ENCODE measurements around the gene CPEB2.

Gene CPEB2

DNA sequence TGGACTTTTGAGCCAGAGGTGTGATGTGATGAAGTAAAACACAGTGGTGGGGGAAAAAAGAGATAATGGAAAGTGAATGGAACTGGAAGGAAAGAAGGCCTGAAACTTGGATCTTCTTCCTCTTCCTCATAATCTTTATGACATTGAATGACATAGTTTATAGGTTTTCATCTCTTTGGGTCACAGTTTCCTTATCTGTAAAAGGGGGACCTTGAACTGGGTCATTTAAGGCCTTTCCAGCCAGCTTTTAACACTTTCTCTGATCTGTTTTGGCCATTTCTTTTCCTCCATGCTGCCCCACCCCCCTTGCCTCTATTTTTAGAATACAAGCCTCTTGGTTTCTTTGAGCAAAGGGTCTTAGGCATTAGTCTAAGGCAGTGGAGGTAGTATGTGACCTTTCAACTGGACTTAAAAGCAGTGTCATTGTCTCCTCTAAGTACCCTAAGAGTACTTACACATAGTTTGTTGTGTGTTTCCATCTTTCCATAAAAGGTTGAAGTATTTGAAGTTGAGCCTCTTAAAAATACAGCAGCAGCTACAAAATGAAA is 7.8 kb downstream of the CPEB2 start:
- no peak overlapping the region for H3K27ac ChIP-seq
- TF ChIP-seq ZFX (IDR thresholded peaks at IDR 0.05) = no peak
- TF ChIP-seq, protein P1, sequence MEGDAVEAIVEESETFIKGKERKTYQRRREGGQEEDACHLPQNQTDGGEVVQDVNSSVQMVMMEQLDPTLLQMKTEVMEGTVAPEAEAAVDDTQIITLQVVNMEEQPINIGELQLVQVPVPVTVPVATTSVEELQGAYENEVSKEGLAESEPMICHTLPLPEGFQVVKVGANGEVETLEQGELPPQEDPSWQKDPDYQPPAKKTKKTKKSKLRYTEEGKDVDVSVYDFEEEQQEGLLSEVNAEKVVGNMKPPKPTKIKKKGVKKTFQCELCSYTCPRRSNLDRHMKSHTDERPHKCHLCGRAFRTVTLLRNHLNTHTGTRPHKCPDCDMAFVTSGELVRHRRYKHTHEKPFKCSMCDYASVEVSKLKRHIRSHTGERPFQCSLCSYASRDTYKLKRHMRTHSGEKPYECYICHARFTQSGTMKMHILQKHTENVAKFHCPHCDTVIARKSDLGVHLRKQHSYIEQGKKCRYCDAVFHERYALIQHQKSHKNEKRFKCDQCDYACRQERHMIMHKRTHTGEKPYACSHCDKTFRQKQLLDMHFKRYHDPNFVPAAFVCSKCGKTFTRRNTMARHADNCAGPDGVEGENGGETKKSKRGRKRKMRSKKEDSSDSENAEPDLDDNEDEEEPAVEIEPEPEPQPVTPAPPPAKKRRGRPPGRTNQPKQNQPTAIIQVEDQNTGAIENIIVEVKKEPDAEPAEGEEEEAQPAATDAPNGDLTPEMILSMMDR (conservative IDR thresholded peaks at IDR 0.05) = no peak

DNA sequence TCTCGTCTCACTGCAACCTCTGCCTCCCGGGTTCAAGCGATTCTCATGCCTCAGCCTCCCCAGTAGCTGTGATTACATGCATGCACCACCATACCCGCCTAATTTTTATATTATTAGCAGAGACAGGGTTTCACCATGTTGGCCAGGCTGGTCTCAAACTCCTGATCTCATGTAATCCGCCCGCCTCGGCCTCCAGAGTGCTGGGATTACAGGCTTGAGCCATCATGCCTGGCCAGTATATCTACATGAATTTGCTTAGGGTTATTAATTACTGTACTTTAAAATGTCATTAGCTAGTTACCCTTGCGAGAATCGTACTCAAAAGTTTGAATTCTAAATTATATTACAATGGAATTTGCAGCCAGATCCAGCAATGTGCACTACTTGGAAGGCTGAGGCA is 8.9 kb downstream of the CPEB2 start:
- TF ChIP-seq, protein P1 (conservative IDR thresholded peaks at IDR 0.05) = no peak
- no peak for TF ChIP-seq ZFX (IDR thresholded peaks at IDR 0.05)
- no peak overlapping the region for H3K27ac ChIP-seq

DNA sequence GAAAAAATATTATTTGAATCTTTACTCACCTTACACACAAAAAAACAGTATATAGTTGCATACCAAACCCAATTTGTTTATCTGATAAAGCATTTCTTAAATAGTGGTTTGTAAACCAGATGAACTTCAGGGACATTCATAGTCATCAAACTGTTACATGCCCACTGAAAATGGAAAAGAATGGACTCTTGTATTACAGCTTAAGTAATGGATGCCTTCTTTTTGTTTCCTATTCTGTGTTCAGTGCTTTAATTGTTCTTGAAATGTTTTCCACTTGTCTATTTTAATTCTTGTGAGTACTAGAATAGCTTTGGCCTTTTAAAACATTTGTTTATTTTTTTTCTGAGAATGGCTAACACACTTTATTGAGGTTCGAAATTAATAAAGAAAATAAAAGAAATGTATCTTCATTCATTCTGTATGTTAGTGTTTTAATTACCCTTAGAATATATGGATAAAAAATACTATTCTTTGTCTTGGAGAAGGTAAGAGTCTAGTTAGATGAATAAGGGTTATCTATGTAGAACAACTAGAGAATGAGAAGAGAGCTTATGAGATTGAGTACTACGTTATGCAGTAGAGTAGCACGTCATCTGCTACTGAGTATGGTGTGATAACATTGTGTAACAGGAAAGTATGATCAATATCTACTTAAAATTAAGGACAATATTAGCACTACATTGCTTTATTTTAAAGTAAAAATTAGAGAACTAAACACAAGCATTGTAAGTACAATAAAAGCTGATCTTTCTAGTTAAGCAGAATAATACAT is 9.9 kb downstream of the CPEB2 start:
- H3K27ac ChIP-seq = no peak overlapping the region
- TF ChIP-seq, protein P1 (conservative IDR thresholded peaks at IDR 0.05) = no peak
- no peak for TF ChIP-seq ZFX (IDR thresholded peaks at IDR 0.05)

DNA sequence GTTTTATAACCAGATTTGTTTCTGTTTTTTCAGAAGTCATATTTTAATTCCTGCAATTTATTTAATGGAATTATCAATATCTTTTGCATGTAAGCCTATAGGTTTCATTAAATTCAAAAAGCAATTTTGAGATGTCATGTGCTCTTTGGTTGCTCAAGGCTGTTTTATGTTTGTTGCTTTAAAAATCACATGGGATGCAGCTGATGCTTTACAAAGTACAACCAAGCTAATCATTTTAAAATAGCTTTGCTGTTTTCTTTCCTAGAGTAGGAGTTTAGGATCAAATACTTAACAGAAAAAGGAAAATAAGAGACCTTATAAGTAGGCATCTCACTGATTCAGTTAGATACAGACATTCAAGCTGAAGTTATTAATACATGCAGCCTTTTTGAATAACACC is 11.3 kb downstream of the CPEB2 start:
- H3K27ac ChIP-seq = no peak overlapping the region

DNA sequence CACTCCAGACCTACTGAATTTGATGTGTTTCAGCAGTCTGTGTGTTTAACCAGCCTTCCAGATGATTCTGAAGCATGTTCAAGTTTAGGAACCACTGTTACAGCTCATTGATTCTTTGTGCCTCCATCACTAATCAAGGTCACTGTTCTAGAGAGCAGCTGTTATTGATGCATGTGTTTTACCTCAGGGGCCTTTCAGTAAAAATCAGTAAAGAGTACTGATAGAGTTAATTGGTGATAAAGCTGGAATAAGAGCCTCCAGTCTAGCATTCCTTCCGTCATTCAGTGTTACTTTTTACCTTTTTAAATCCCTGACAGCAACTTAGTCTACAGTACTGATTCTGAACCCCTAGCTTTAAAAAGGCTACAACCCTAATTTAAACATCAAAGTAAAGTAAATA is 12.9 kb downstream of the CPEB2 start:
- no peak overlapping the region for H3K27ac ChIP-seq
- TF ChIP-seq, protein P1 (conservative IDR thresholded peaks at IDR 0.05) = no peak
- TF ChIP-seq ZFX (IDR thresholded peaks at IDR 0.05) = no peak

More for the DNA sequence above, 11.3 kb downstream of the CPEB2 start:
- no peak for TF ChIP-seq ZFX (IDR thresholded peaks at IDR 0.05)
- TF ChIP-seq, protein P1 (conservative IDR thresholded peaks at IDR 0.05) = no peak

DNA sequence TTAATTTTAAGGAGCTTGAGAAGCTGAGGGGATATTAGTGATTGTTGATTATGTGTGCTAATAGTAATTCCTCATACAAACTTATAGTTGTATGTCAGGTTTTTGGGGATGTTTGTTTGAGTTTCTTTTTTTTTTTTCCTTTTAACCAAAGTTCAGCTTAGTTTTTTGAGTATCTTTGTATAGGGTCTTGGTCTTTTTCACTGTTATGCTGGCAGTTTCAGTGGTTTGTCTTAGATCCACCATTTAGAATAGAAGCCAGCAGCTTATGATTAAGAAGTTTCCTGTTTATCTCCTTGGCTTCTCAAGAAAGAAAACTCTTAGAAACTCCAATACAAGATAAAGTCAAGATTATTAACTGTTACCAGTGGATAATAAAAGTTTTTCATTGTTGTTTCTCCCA is 16.1 kb downstream of the CPEB2 start:
- no peak for TF ChIP-seq ZFX (IDR thresholded peaks at IDR 0.05)
- TF ChIP-seq, protein P1 (conservative IDR thresholded peaks at IDR 0.05) = no peak
- H3K27ac ChIP-seq = no peak overlapping the region

DNA sequence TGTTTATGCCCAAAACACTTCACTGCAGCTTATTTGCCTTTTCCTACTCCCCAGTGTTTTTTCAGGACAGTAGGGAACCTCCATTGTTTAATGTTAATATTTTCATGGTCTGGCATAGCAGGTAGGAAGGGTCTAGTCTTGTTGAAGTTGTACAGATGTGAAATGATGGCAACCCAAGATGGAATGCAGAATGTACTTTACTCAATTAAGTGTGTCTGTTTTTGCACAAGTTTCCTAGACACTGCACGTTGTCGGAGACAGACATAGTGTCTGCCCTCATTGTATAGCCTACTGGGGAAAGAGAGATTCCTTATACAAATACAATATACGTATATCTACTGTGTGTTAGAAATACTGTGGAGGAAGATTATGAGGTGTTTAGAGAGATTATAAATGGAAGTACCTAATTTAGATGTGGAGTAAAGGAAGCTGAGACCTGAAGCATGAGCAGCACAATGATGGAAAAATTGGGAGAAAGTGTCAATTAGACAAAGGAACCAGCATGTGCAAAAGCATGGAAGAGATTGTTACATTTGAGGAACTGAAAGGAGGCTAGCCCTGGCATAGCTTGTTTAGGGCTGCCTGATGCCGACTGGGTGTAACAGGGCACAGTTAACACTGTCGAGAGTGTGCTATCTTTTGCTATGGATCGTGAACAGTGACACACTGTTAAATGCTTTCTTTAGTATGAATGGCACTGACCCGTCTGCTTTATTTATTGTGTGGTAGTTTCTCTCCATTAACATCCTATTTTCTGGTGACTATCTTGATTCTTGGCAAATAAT is 18.4 kb downstream of the CPEB2 start:
- no peak overlapping the region for H3K27ac ChIP-seq
- TF ChIP-seq, protein P1 (conservative IDR thresholded peaks at IDR 0.05) = no peak
- TF ChIP-seq ZFX (IDR thresholded peaks at IDR 0.05) = no peak

Measured in C4-2B (cell line).